DMS 273 (cell line): ENCODE measurements around the gene MED29.
A peak's percentile ranks its signal among the peaks of the same experiment; 100 is the strongest.
"Not testable (repeated sequence)": the region's sequence is repeated elsewhere in the genome, so short reads cannot be mapped to it uniquely, and the experiment has no call there.

Experiments used
- DNase-seq: peaks from one replicate; lab custom pipeline; 2025; ENCODE audit not compliant: unreplicated experiment; lab: John Stamatoyannopoulos, UW

Gene MED29

GRCh38 chr19:39370735-39371134, 20.4 kb upstream of the MED29 start:
- no peak for DNase-seq

- DNase-seq: no peak
Observed at GRCh38 chr19:39372047-39372802, 19.0 kb upstream of the MED29 start.

DNA sequence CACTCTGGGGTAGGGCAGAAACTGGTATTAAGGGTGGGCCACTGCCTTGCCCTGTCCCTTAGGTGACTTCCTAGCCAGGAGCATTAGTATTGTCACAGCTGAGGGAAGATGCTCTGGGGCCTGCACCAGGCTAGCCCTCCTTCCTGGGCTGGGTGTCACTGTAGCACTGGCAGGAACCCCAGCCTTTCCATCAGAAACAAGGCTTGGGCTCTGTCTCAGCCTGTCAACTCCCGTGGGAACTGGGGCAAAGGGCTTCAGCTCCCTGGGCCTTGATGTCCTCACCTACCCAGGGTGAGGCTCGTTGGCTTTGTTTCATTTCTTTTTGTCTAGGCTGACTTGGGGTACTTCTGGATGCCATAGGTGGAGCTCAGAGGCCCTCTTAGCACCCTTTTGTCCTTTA, 18.2 kb upstream of the MED29 start:
- DNase-seq: no peak

GRCh38 chr19:39375929-39376328, 15.2 kb upstream of the MED29 start:
- DNase-seq: no peak

- DNase-seq: no peak
Observed at GRCh38 chr19:39377373-39378362, 13.5 kb upstream of the MED29 start.

DNA sequence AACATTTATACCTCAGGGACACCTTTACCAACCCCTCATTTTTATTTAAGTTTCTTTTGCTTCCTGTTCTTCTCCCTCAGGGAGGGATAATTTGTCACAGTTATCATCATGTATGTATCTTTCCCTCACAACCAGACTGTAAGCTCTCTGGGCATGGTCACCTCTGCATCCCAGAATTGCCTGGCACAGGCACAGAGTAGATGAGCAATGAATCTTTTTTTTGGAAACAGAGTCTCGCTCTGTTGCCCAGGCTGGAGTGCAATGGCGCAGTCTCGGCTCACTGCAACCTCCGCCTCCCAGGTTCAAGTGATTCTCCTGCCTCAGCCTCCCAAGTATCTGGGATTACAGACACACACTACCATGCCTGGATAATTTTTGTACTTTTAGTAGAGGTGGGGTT, 11.8 kb upstream of the MED29 start:
- not testable (repeated sequence) for DNase-seq

DNA sequence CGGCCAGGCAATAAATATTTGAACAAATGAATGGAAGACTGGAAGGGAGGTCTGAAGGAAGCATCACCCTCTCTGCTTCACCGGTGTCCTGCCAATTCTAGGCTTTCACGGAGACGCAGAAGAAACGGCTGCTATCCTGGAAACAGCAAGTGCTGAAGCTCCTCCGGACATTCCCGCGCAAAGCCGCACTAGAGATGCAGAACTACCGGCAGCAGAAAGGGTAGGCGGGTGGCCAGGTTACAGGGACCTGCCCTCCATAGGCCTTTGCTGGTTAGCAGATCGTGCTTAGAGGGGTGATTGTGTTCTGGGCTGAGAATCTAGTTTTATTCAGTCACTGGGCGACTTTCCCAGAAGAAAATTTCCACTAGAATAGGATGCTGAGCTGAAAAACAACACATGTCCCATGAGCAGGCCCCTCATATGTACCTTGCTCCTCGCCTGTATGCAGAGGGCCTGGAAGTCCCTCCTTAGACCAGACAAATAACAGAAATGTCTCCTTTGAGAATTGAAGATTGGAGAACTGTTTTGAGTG, 11.2 kb upstream of the MED29 start:
- no peak for DNase-seq

- no peak for DNase-seq
Observed at GRCh38 chr19:39380521-39381502, 10.4 kb upstream of the MED29 start.

GRCh38 chr19:39381910-39382611, 9.1 kb upstream of the MED29 start:
- DNase-seq: no peak

DNA sequence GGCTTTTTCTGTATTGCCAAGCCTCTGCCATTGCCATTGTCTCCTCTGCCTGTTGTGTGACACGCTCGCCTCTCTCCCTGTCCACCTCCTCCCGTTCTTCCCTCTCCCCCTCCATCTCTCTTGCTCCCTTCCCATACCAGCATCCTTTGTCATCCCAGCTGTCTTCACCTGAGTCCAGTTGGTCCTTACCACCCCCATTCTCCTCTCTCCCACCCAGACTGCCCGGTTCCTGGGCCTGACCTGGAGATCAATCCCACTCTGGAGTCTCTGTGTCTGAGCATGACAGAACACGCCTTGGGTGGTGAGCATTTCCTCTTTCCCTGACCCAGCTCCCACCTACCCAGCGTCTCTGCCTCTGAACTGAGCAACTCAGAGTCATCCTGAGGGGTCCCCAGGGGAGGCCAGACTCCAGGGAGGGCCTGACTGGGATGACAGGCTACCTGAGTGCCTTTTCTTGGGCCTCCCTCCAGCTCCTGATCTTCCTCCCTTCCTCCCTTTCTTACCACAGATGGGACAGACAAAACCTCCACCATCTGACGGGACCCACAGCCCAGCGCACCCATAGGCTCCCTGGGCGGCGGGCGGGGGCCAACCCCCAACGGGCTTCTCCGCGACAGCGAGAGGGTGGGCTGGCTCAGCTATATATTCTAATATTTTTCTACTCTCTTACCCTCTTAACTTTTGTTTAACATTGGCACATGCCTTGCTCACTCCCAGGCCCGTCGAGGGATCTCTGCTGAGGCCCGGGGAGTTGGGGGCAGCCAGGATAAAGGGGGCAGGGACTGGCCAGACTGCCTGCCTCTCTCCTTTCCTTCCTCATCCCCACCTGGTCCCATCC, 8.0 kb upstream of the MED29 start:
- no peak for DNase-seq

DNA sequence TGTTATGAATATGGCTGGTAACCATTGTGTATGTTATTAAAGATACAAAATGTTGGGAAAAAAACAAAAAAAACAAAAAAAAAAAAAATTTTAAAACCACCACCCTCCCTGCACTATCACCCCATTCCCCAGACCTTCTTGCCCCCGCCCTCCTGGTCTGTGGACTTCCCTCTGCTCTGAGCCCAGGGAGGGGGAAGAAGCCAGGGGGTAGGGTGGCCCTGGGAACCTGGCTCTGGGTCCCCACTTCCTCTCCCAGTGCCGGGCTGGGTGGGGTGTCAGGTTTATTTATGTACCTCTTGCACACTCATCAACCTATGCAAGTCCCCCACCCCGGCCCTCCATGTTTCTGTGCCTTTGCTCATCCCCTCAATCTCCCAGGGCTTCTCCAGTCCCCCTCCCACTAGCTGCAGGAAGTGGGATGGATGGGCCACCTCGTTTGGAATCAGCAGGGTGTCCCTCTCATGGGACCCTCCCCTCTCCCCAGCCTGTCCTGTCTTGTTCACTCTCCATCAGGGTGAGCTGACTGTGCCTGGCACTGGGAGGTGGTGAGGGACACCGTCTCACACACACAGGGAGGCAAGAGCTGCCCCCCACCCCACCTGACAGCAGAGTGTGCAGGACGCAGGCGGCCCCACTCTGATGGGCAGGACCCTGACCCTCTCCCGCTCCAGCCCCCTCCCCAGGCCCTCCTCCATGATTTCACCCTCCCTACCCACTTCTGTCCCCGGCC, 6.2 kb upstream of the MED29 start:
- DNase-seq: no peak

DNA sequence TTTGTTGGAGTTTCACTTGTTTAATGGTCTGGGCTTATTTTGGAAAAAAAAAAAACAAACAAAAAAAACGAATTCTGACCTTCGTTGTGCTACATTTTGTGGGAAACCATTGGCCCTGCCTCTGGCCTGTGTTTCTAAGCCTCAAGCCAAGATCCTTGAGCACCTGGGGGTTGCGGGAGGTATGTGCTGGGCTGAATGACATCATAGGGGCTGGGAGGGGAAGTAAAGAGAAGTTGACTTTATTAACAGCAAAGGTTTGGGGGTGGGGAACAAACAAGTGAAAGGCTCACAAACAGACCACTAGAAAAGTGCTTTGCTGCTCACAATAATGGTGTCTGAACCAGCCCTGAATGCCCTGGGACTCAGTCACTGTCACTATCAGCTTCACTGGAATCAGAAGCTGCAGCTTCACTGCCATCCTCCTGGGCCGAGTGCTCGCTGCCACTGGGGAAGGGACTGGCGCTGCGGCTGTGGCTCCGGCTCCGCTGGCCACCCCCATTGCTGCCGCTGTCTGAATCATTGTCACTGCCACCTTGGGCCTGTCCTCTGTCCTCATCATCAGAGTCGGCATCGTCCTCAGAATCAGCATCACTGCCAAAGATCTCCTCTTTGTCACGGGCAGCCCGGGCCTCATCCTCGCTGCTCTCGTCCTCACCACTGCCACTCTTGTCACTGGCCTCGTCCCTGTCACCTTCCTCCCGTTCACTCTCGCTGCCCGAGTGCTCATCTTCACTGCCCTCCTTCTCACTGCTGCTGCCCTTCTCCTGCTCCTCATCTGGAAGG, 5.4 kb upstream of the MED29 start:
- DNase-seq: no peak

DNA sequence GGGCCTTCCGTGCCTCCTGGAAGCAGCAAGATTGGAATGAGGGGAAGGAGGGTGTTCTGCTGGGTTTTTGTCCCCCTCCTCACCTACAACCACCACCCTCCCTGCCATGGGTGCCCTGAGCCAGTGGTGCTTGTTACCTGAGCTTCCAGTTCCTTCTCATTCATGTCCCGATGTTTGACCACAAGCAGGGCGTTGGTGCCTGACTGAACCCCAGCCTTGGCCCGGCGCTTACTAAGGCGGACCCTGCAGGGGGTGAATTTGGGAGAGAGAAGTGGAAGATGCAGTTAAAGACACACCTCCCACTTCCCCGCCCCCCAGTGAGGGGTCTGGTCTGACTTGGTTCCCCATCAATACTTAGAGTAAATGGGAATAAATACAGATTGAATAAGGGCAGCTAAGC, 4.6 kb upstream of the MED29 start:
- DNase-seq: no peak

DNA sequence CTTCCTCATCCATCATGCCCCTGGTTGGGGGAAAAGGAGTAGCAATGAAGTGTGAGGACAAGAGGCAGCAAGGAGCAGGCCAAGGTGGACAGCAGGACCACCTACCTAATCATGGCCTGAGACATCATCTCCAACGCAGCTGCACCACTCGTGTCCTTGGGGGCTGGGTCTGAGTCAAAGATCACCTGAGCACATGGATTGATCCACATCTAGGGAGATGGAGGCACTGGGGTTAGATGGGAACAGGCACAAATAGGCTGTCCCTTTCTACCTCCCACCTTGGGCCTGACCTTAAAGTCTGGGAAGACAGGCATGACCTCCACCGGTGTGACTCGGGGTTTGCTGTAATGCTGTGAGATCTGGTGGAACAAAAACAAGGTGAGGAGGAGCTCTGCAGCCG, 2.5 kb upstream of the MED29 start:
- DNase-seq: no peak

- peak; percentile 43 for DNase-seq
Observed at GRCh38 chr19:39389631-39390414, 1.4 kb upstream of the MED29 start.

DNA sequence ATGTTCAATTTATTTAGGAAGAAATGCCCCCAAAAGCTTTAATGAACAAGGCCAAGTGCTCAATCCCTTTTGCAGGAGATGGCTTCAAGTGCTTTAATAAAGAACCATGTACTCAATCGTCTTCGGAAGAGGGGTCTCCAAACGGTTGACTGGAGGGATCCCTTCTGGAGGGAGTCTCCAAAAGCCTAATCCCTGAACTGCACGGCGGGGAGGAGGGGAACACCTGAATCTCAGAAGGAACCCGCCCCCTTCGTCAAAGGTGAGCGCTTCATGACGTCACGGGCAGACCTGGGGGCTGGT, 777 bp upstream of the MED29 start:
- DNase-seq: no peak
